HG02885 (cell line): ENCODE results near the gene TRAF7.
A peak's percentile ranks its signal among the peaks of the same experiment; 100 is the strongest.
"Not testable (repeated sequence)": the region's sequence is repeated elsewhere in the genome, so short reads cannot be mapped to it uniquely, and the experiment has no call there.

Experiments
- ATAC-seq: cut with Tn5 transposase; IDR thresholded peaks from one replicate; pipeline ENCODE4 v1.9.1; 2021; ENCODE audit warnings: mild to moderate bottlenecking; ENCODE audit not compliant: unreplicated experiment, poor library complexity

Gene TRAF7

DNA sequence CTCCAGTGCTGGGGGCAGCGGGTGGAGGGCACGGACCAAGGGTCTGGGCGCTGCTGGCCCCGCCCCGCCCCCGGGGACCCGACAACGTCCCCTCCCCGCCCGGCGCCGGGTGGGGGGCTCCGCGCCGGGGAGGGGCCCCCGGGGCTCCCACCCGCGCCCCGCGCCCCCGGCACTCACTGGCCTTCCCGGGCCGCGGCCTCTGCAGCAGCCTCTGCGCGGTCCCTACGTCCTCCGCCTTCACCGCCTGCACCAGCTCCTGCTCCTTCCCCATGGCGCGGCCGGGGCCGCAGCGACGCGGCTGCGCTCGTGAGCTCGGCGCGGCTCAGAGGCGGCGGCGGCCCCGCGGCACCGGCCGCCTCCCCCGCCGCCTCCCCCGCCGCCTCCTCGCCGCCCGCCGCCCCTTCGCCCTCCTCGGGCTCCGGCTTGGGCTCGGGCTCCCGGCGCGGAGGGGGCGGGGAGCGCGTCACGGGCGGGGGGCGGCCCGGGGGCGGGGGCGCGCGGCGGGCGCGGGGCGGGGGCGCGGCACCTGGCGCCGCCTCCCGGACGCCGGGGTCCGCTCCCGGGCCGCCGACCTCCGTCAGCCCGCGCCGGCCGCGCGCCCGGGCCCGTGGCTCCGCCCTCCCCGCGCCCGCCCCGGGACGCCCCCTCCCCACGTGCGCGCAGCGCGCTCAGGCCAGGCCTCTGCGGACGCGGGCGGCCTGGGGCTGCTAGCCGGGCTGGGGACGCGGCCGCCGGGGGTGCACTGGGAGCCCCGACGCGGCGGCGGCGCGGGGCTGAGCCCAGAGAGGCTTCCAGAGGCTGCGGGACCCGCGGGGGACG is 40.8 kb downstream of the TRAF7 start, which contains the start of gene CASKIN1:
CASKIN1 (minus strand) TSS at position 444 of the 819 bp plus-strand sequence; CDS start at position 271, 173 bp downstream.
- no peak for ATAC-seq

DNA sequence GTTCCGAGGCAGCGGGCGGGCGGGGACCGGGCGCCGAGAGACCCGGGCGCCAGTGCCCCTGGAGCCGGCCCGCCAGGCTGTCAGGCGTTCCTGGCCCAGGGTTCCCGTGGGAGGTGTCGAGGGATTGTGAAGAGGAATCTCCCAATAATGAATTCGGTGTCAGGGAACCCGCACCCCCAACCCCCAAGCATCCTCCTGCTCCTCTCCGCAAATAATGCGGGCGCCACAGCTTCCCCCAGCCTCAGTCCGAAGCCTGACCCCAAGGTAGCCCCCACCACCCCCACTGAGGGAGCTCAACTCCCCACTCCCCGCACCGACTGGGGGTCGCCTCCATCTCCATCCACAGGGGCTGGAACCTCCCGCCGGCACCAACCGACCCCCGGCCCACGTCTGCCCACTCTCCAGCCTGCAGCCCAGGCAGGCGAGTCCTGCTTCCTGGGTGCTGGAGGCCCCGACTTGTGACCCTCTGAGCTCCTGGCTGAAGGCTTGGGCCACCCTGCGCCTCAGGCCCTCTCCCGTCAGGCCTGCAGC is 41.5 kb downstream of the TRAF7 start:
- ATAC-seq, result no peak

DNA sequence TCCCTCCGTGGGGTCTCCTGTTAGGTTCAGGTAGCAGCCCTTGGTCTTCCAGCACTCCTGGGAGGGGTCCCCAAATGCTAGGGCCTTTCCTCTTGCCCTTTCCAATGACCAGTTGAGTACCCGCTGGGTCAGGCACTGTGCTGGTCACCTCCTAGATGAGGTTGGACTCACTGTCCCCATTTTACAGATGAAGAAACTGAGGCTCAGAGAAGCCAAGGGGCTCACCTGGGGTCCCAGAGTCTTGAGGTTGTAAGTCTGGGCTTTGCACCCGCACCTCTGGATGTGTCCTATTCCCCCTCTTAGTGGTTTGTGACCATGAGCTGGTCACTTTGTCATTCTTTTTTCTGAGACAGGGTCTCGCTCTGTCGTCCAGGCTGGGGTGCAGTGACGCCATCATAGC is 42.2 kb downstream of the TRAF7 start:
- no peak for ATAC-seq

DNA sequence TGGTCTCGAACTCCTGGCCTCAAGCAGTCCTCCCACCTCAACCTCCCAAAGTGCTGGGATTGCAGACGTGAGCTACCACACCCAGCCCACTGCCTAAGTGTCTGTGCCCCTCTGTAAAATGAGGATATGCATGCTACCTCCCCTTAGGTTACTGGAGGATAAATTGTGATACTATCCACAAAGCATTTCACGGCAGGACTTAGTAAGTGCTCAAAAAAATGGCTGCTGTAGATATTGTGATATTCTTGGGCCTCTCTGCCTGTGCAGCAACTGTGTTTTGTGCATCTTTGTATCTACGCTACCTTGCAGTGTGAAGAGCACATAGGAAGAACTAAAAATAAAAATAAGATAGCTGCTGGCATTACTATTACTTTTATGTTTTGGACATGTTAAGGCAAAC is 42.7 kb downstream of the TRAF7 start:
- ATAC-seq, result no peak

DNA sequence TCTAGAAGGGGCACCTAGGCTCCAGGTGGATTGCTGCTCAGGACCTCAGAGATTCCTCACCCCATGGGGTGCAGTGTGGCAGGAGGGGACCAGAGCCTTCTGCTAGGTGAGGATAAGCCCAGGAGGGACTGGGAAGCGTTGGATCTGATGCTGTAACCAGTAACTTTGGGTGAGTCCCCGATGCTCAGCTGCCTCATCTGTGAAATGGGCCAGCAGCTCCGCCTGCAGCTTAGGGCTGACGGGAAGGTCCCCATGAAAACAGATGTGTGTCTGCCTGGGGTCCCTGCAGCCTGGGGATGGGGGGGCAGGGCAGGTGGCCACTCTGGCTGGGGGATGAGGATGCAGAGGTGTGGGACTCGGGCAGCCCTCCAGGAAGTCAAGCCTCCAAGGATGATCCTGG is 43.5 kb downstream of the TRAF7 start:
- ATAC-seq, result no peak

DNA sequence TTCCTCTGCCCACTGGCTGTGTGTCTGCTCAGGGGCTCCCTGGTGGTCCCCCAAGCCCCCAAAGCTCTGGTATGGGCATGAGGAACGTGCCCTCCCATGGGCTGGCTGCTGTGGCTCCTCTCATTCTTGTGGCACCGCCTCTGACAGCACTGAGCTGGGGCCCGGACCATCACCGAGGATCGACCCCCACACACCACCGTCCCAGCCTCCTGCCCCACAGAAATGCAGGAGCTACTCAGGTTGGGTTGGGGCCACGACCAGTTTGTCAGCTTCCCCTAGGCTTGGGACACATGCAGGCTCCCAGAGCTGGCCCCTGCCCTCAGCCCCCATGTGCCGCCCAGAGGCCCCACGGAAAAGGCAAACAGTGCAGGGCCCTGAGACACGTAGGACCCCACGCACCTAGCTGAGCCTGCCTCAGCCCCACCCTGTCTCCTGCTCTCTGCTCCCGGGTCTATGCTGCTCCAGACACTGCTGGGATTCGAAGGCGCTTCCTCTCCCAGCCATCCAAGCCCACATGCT is 44.1 kb downstream of the TRAF7 start:
- no peak for ATAC-seq

DNA sequence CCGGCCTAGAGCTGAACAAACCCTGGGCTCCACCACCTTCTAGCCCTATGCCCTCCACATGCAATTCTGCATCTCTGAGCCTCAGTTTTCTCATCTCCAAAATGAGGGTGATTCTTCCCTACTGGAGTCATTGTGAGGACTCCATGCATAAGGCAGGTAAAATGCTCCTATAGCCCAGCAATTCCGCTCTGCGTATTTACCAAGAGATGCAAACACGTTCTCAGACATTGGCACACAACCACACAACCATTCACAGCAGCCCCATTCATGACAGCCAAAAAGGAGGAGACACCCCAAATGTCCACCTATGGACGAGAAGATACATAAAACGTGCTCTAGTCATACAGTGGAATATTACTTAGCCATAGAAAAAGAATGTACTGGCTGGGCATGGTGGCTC is 44.7 kb downstream of the TRAF7 start:
- ATAC-seq, result no peak

DNA sequence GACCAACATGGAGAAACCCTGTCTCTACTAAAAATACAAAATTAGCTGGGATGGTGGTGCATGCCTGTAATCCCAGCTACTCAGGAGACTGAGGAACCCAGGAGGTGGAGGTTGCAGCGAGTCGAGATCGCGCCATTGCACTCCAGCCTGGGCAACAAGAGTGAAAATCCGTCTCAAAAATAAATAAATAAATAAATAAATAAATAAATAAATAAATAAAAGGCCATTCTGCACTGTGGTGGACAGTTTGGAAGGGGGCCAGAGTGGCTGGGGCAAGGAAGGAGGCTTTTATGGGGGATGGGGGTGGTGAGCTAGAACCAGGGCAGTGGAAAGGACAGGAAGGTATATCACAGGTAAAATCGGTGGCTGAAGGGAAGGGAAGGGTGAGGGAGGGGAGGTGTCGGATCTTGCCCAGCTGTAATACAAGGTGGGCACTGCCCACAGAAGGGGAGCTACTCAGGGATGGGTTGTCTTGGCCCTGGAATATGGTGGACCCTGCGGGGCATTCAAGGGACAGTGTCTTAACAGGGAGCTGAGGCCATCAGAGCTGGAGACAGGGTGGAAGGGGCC is 47.6 kb downstream of the TRAF7 start:
- ATAC-seq, result not testable (repeated sequence)

DNA sequence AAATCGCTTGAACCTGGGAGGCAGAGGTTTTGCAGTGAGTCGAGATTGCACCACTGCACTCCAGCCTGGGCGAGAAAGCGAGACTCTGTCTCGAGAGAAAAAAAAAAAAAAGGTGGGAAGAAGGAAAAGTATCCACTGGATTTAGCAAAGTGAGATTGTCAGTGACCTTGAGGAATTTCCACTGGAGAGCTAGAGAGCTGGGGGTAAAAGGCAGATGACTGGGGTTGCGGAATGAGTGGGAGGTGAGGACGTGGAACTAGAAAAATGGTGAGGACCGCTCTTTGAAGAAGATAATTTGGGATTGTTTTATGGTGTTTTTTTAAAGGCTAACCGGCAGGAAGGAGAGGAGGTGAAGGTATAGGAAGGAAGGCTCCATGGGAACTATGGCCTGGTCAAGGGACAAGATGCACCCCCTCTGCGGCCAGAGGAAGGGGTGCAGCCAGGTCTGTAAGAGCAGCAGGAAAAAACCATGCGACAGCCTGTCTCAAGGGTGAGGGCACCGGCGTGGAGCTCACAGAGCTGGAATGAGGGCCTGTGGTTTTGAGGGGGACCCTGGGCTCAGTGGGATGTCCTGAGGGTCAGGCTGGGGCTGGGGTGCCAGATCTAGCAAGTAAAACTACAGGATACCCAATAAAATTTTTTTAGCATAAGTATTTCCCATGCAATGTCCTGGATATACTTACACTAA is 49.0 kb downstream of the TRAF7 start:
- no peak for ATAC-seq

DNA sequence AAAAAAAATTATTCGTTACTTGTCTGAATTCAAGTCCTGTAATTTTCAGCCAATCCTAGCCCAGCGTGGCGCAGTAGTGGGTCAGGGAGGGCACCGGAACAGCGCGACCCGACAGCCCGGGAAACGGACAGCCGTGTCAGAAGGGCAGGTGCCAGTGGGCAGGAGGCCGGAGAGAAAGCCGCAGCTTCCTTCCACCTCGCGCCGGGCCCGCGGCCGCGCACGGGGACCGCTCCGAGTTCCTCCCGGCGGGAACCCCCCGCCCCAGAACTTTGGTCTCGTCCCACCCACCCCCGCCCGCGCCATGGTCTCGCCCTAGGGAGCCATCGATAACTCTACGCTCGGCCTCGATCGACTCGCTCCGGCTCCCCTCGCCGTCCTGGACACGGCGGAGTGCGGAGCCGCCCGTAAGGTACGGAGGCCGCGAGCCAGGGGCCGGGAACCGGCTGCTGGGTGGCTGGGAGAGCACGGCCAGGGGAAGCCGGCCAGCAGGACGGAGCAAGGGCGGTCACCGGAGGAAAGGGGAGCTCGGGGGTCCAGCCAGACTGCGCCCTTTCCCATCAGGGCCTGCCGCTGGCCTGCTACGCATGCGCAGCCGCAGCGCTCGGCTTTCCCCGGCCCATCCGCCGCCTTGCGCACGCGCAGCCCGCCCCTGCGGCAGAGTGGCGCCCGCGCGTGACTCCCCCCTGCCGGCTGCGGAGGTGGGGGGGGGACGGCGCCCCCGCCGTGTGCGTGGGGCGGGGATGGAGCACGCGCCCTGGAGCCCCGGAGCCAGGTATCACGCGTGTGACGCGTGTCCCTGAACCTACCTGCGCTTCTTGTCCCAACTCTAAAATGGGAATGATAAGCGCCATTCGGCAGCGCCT is 49.8 kb downstream of the TRAF7 start, which contains the start of gene MLST8:
MLST8 (plus strand) TSS at position 351 of the 863 bp plus-strand sequence. CDS start 632 bp downstream, outside the sequence.
- peak; percentile 78 for ATAC-seq

DNA sequence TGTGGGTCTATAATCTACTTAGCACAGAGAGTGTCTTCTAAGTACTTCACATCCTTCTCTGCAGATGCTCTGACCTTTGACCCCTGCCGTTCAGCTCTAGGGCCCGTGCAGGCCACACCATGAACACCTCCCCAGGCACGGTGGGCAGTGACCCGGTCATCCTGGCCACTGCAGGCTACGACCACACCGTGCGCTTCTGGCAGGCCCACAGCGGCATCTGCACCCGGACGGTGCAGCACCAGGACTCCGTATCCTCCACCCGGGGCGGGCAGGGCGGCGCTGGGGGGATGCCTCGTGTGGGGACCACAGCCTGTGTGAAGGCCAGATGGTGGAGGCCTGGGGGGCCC is 50.4 kb downstream of the TRAF7 start:
- peak; percentile 23 for ATAC-seq

DNA sequence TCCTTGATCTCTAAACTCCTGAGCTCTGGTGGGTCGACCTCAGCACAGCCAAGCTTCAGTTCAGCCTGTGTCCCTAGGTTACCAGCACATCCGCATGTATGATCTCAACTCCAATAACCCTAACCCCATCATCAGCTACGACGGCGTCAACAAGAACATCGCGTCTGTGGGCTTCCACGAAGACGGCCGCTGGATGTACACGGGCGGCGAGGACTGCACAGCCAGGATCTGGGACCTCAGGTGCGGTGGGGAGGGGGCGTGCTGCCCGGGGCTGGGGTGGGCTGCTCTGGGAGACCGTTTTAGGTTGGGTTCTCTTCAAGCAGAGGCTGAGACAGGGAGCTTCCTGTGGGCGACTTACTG is 50.8 kb downstream of the TRAF7 start:
- ATAC-seq, result no peak

DNA sequence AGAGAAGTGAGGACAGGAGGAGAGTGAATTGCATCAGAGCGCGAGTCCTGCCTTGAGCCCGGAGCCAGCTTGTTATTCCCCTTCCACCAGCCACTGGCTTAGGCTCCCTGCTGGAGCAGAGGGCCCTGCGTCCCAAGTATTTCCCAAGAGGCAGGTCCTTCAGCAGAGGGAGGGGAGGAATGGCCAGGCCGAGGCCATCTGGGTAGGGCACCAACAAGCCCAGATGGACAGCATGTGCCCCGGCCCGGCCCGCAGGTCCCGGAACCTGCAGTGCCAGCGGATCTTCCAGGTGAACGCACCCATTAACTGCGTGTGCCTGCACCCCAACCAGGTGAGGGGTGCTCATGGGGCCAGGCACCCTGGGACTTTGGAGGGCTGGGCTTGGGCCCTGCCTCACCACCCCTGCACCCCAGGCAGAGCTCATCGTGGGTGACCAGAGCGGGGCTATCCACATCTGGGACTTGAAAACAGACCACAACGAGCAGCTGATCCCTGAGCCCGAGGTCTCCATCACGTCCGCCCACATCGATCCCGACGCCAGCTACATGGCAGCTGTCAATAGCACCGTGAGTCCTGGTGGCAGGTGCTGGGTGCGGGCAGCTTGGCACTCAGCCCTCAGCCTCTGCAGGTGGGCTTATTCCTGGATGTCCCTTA is 51.3 kb downstream of the TRAF7 start:
- no peak for ATAC-seq

DNA sequence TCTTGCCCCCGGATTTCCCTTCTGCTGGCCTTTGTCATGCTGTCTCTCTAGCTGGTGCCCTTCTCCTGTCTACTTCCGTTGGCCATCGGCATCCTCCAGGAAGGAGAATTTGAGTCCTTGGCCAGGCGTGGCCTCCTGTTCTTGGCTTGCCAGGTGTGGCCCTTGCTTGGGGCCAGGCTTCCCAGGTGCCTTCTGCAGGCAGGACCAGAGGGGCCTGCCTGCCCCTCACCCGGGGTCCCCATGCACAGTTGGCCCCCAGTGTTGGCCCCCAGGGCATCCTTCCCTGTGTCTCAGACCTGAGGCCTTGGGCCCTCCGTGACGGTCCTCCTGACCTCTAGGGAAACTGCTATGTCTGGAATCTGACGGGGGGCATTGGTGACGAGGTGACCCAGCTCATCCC is 52.3 kb downstream of the TRAF7 start:
- no peak for ATAC-seq

DNA sequence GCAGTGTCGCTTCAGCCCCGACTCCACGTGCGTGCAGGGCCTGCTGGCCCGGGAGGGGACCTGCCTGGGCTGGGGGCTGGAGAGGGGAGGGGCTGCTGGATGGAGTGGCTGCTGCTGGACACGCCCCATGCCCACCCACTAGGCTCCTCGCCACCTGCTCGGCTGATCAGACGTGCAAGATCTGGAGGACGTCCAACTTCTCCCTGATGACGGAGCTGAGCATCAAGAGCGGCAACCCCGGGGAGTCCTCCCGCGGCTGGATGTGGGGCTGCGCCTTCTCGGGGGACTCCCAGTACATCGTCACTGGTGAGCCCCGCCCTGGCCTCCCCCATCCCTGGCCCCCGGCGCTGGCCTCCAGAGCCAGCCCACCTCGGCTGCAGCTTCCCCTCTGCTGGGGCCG is 52.7 kb downstream of the TRAF7 start:
- no peak for ATAC-seq

DNA sequence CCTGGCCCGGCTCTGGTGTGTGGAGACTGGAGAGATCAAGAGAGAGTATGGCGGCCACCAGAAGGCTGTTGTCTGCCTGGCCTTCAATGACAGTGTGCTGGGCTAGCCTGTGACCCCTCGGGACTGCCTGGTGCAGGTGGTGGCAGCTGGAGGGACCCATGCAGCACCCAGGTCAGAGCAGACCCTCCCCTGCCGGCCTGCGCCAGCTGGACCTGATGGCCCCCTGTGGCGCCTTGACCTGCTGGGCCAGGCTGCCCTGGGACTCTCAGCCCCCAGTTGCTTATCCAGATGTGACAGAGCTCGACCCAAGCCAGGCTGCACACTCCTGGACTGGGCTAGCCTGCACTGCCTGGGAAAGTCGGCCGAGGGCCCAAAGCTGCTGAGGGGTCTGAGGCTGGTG is 53.2 kb downstream of the TRAF7 start:
- ATAC-seq, result no peak

DNA sequence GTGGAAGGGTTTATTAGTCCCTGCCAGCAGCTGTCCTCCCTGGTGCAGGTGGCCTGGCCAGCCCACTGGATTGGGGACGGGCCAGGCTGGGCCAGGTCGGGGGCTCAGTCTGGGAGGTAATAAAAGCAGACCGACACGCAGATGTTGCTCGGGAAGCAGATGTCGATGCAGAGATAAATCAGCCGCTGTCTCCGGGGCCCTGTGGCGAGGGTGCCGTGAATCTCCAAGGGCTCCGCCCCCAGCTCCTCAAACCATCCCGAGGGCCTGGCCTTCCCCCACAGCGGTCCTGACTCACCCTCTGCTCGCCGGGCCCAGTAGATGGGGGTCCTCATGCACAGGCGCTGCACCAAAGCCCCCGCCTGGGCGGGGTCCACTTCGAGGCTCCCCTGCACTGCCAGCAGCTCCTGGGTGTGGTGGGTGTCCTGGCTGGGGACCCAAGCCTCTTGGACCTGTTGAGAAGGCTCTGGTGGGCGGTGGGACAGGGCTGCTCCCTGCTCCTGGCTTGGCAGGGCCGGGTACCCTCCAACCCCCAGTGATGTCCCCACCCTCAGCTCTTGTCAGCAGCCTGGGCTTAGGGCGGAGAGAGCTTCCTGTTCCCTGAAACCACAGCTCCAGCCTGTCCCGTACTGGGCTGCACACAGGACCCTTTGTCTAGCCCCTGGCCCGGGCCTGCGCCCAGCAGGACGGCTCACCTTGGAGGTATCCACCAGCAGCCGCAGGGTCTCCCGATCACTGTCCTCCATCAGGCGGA is 53.9 kb downstream of the TRAF7 start:
- no peak for ATAC-seq

DNA sequence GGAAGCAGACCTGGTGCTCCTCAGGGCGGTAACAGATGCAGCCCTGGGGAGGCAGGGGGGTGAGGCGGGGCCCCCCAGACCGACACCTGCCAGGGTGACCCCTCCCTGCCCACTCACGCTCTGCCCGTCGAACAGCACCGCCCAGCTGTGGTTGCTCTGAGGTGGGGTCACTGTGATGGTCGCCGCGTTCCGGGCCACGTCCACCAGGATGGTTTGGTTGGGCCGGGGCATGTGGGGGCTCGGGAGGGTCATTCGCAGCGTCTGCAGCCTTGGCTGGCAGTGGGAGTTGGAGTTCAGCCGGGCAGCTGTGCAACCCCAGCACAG is 54.4 kb downstream of the TRAF7 start:
- ATAC-seq, result no peak
